ENCODE measurements around the gene MAPK11. TPM values are rescaled to one million over a fixed set of nuclear protein-coding genes. Genes with fewer than 3 reads are reported as not detected.

MAPK11 gene
- total and polyA plus RNA-seq, 2 donors (not counting 1 experiment from before 2014, with no cell fraction given) = 2.6 to 7.6 TPM

GRCh38 chr22:50285568-50286229, 15.5 kb upstream of the MAPK11 start:
- no peaks in the 10 kb centered on the region for H3K27me3 ChIP-seq (ENCODE audit: control insufficient read depth, insufficient read depth, low read length)
- peaks cover 37% of the 10 kb centered on the region for H3K79me2 ChIP-seq (ENCODE audit: control insufficient read depth, insufficient read depth, low read length)
- H3K36me3 ChIP-seq (ENCODE audit: control insufficient read depth, insufficient read depth, low read length) = peaks cover 74% of the 10 kb centered on the region
- no peak overlapping the region for H3K9ac ChIP-seq (ENCODE audit: insufficient read depth, low read length)
- H3K27ac ChIP-seq (ENCODE audit: insufficient read depth, low read length) = no peak overlapping the region
- H3K9me3 ChIP-seq (ENCODE audit: control insufficient read depth, insufficient read depth, low read depth, low read length) = no peaks in the 10 kb centered on the region
- H3K4me1 ChIP-seq (ENCODE audit: control insufficient read depth, extremely low read depth, insufficient read depth, low read length) = peaks cover 5% of the 10 kb centered on the region
- TF ChIP-seq CTCF (conservative IDR thresholded peaks at IDR 0.05 in 1 of 2, IDR thresholded peaks at IDR 0.05 in 1 of 2; ENCODE audit: low read depth in 1 of 2, low read length in 2 of 2) (no peak), EZH2 (IDR thresholded peaks at IDR 0.05; ENCODE audit: low read length, missing control alignments) (no peak)
- no peaks in the 10 kb centered on the region for H4K20me1 ChIP-seq (ENCODE audit: control insufficient read depth, extremely low read depth, insufficient read depth, low read length)
- no peak overlapping the region for H2AFZ ChIP-seq (ENCODE audit: low read length)
- H3K4me2 ChIP-seq (ENCODE audit: extremely low read depth, insufficient read depth, low read length) = no peak overlapping the region
- H3K4me3 ChIP-seq (replicated peaks in 1 of 4; ENCODE audit: control extremely low read depth in 1 of 4, insufficient read depth in 1 of 4, low read depth in 3 of 4, low read length in 4 of 4) = no peak overlapping the region
- no peak for DNase-seq (ENCODE audit: low read depth in 2 of 2)

DNA sequence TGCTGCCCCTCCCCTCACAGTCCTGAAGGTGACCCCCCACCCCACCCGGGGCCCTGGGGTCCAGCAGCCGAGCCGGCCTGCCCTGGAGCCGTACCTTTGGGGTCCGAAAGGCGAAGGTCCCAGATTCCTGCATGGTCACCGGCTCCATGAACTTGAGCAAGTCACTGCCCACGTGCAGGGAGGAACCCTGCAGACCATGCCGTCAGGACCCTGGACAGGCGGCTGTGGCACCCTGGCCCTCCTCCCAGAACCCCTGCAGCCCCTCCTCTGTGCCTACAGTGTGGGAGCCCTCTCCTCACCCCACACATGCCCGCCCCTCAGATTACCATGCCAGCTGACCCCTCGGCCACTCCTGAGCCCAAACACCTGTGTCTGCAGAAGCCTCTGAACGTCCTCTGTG, 14.3 kb upstream of the MAPK11 start:
- Histone ChIP-seq H2AFZ (ENCODE audit: low read length) (no peak overlapping the region), H3K27ac (ENCODE audit: insufficient read depth, low read length) (no peak overlapping the region), H3K4me3 (replicated peaks in 1 of 4; ENCODE audit: control extremely low read depth in 1 of 4, insufficient read depth in 1 of 4, low read depth in 3 of 4, low read length in 4 of 4) (no peak overlapping the region), H4K20me1 (ENCODE audit: control insufficient read depth, extremely low read depth, insufficient read depth, low read length) (no peaks in the 10 kb centered on the region), H3K9me3 (ENCODE audit: control insufficient read depth, insufficient read depth, low read depth, low read length) (no peaks in the 10 kb centered on the region), H3K36me3 (ENCODE audit: control insufficient read depth, insufficient read depth, low read length) (peaks cover 75% of the 10 kb centered on the region), H3K4me2 (ENCODE audit: extremely low read depth, insufficient read depth, low read length) (no peak overlapping the region), H3K9ac (ENCODE audit: insufficient read depth, low read length) (no peak overlapping the region), H3K4me1 (ENCODE audit: control insufficient read depth, extremely low read depth, insufficient read depth, low read length) (peaks cover 5% of the 10 kb centered on the region), H3K27me3 (ENCODE audit: control insufficient read depth, insufficient read depth, low read length) (no peaks in the 10 kb centered on the region), H3K79me2 (ENCODE audit: control insufficient read depth, insufficient read depth, low read length) (peaks cover 25% of the 10 kb centered on the region)
- TF ChIP-seq EZH2 (IDR thresholded peaks at IDR 0.05; ENCODE audit: low read length, missing control alignments) (no peak), CTCF (conservative IDR thresholded peaks at IDR 0.05 in 1 of 2, IDR thresholded peaks at IDR 0.05 in 1 of 2; ENCODE audit: low read depth in 1 of 2, low read length in 2 of 2) (no peak)
- no peak for DNase-seq (ENCODE audit: low read depth in 2 of 2)

- Histone ChIP-seq H3K27me3 (ENCODE audit: control insufficient read depth, insufficient read depth, low read length) (no peaks in the 10 kb centered on the region), H3K4me2 (ENCODE audit: extremely low read depth, insufficient read depth, low read length) (no peak overlapping the region), H3K9ac (ENCODE audit: insufficient read depth, low read length) (no peak overlapping the region), H3K79me2 (ENCODE audit: control insufficient read depth, insufficient read depth, low read length) (peaks cover 19% of the 10 kb centered on the region), H4K20me1 (ENCODE audit: control insufficient read depth, extremely low read depth, insufficient read depth, low read length) (no peaks in the 10 kb centered on the region), H3K27ac (ENCODE audit: insufficient read depth, low read length) (no peak overlapping the region), H2AFZ (ENCODE audit: low read length) (no peak overlapping the region), H3K4me3 (replicated peaks in 1 of 4; ENCODE audit: control extremely low read depth in 1 of 4, insufficient read depth in 1 of 4, low read depth in 3 of 4, low read length in 4 of 4) (no peak overlapping the region), H3K9me3 (ENCODE audit: control insufficient read depth, insufficient read depth, low read depth, low read length) (no peaks in the 10 kb centered on the region), H3K4me1 (ENCODE audit: control insufficient read depth, extremely low read depth, insufficient read depth, low read length) (peaks cover 5% of the 10 kb centered on the region), H3K36me3 (ENCODE audit: control insufficient read depth, insufficient read depth, low read length) (peaks cover 73% of the 10 kb centered on the region)
- TF ChIP-seq CTCF (conservative IDR thresholded peaks at IDR 0.05 in 1 of 2, IDR thresholded peaks at IDR 0.05 in 1 of 2; ENCODE audit: low read depth in 1 of 2, low read length in 2 of 2) (no peak), EZH2 (IDR thresholded peaks at IDR 0.05; ENCODE audit: low read length, missing control alignments) (no peak)
- DNase-seq (ENCODE audit: low read depth in 2 of 2) = no peak
Measured at GRCh38 chr22:50283821-50284220, 13.6 kb upstream of the MAPK11 start.

Data from fibroblast of lung (primary cell).